Breast epithelium (tissue), 3 donors: ENCODE results near the gene LRRC51.

Experiments
- CTCF ChIP-seq, 3 donors: fragments of 450-650 bp; IDR thresholded peaks; one replicate each; pipeline ENCODE4 v1.5.1; 2016 to 2017; ENCODE audit warnings: antibody characterized with exemption in 3 of 3, mild to moderate bottlenecking in 3 of 3, moderate library complexity in 3 of 3
- POLR2A ChIP-seq: fragments of 450-650 bp; IDR thresholded peaks from one replicate; pipeline ENCODE4 v1.6.1; 2016; ENCODE audit warnings: antibody characterized with exemption, mild to moderate bottlenecking, moderate library complexity
- POLR2AphosphoS5 ChIP-seq, 3 donors: sonication (generic); formaldehyde crosslinking; IDR thresholded peaks; one replicate each; pipeline ENCODE4 v1.6.1; 2017; ENCODE audit warnings: antibody characterized with exemption in 3 of 3

GRCh38 chr11:72100009-72100408 lies 19.4 kb downstream of the LRRC51 start:
- TF ChIP-seq CTCF (IDR thresholded peaks at IDR 0.05): no peak
- no peak for TF ChIP-seq POLR2A
- no peak for TF ChIP-seq POLR2AphosphoS5 (IDR thresholded peaks at IDR 0.05)
